Measurements from ENCODE around the gene RCAN1. TPM values are rescaled to one million over a fixed set of nuclear protein-coding genes. Genes with fewer than 3 reads are reported as not detected.

RCAN1 gene
- total RNA-seq, 4 donors from 2014 or later = 32.1 to 58.6 (median 42.2) TPM

- TF ChIP-seq POLR2A (IDR thresholded peaks at IDR 0.05) (no peak), POLR2AphosphoS5 (IDR thresholded peaks at IDR 0.05) (peak; percentile 43)
- 26 to 32% methylated on average over 7 to 14 of the region's 17 CpGs for WGBS, 2 donors (ENCODE audit: low coverage in 1 of 2)
- Histone ChIP-seq H3K36me3 (no peaks in the 10 kb centered on the region), H3K27ac (peak overlapping the region in 3 of 4 donors; percentile 24 to 78 (median 76)), H3K27me3 (no peaks in the 10 kb centered on the region), H3K4me1 (peaks cover 7 to 55% (median 33%) of the 10 kb centered on the region in 3 donors), H3K4me3 (peak overlapping the region in 1 of 2 donors; percentile 28), H3K9me3 (no peaks in the 10 kb centered on the region)
- peak; percentile 42 for ATAC-seq
Measured at GRCh38 chr21:34592120-34592955, 22.6 kb downstream of the RCAN1 start.

- peak overlapping the region in 1 of 4 donors; percentile 76 for H3K27ac ChIP-seq
- no peak for ATAC-seq
- WGBS, 2 donors (ENCODE audit: low coverage in 1 of 2) = 83 to 100% methylated on average over 1 of the region's 1 CpG
Measured at GRCh38 chr21:34590520-34590919, 24.4 kb downstream of the RCAN1 start.

GRCh38 chr21:34589511-34590282 lies 25.2 kb downstream of the RCAN1 start:
- no peak overlapping the region for H3K4me3 ChIP-seq
- H3K4me1 ChIP-seq = peaks cover 7 to 40% (median 23%) of the 10 kb centered on the region in 3 donors
- no peaks in the 10 kb centered on the region for H3K27me3 ChIP-seq
- no peak for TF ChIP-seq POLR2A (IDR thresholded peaks at IDR 0.05)
- no peak for TF ChIP-seq POLR2AphosphoS5 (IDR thresholded peaks at IDR 0.05)
- no peak for TF ChIP-seq EP300 (IDR thresholded peaks at IDR 0.05)
- TF ChIP-seq CTCF (IDR thresholded peaks at IDR 0.05) = no peak
- peak overlapping the region in 1 of 4 donors; percentile 13 for H3K27ac ChIP-seq
- no peaks in the 10 kb centered on the region for H3K9me3 ChIP-seq
- no peaks in the 10 kb centered on the region for H3K36me3 ChIP-seq
- WGBS, 2 donors (ENCODE audit: low coverage in 1 of 2) = 92 to 93% methylated on average over 6 to 9 of the region's 9 CpGs
- ATAC-seq = no peak

More at GRCh38 chr21:34590520-34590919, 24.4 kb downstream of the RCAN1 start:
- Histone ChIP-seq H3K36me3 (no peaks in the 10 kb centered on the region), H3K4me3 (no peak overlapping the region), H3K27me3 (no peaks in the 10 kb centered on the region), H3K9me3 (no peaks in the 10 kb centered on the region), H3K4me1 (peaks cover 7 to 45% (median 29%) of the 10 kb centered on the region in 3 donors)
- TF ChIP-seq POLR2A (IDR thresholded peaks at IDR 0.05) (no peak), POLR2AphosphoS5 (IDR thresholded peaks at IDR 0.05) (no peak), EP300 (IDR thresholded peaks at IDR 0.05) (no peak), CTCF (IDR thresholded peaks at IDR 0.05) (no peak)

GRCh38 chr21:34583926-34584563 lies 30.9 kb downstream of the RCAN1 start:
- Histone ChIP-seq H3K27ac (peak overlapping the region in 3 of 4 donors; percentile 38 to 76 (median 52)), H3K27me3 (no peaks in the 10 kb centered on the region), H3K4me1 (peaks cover 0 to 49% (median 16%) of the 10 kb centered on the region in 3 donors), H3K9me3 (no peaks in the 10 kb centered on the region), H3K4me3 (no peak overlapping the region), H3K36me3 (no peaks in the 10 kb centered on the region)
- no peak for TF ChIP-seq POLR2A (IDR thresholded peaks at IDR 0.05)
- peak; percentile 51 for TF ChIP-seq POLR2AphosphoS5 (IDR thresholded peaks at IDR 0.05)
- TF ChIP-seq EP300 (IDR thresholded peaks at IDR 0.05) = no peak
- no peak for TF ChIP-seq CTCF (IDR thresholded peaks at IDR 0.05)
- 10 to 18% methylated on average over 3 of the region's 3 CpGs for WGBS, 2 donors (ENCODE audit: low coverage in 1 of 2)
- ATAC-seq = peak; percentile 58
